GM18861 (cell line): ENCODE measurements around the gene TECTB.
"Not testable (repeated sequence)": the region's sequence is repeated elsewhere in the genome, so short reads cannot be mapped to it uniquely, and the experiment has no call there.

Experiments used
- ATAC-seq: cut with Tn5 transposase; IDR thresholded peaks from one replicate; pipeline ENCODE4 v1.9.1; 2021; ENCODE audit not compliant: unreplicated experiment

TECTB gene

GRCh38 chr10:112283100-112283499, at the start of gene TECTB:
Gene TECTB, plus strand, starts transcription at chr10:112283400. Its CDS starts 335 bp downstream, at chr10:112283735.
- ATAC-seq = no peak

- no peak for ATAC-seq
These were observed 48.1 kb upstream of the TECTB start for GRCh38 chr10:112235141-112235540.

GRCh38 chr10:112235920-112236319, 47.3 kb upstream of the TECTB start:
- no peak for ATAC-seq

- ATAC-seq = no peak
These were observed 46.7 kb upstream of the TECTB start for GRCh38 chr10:112236486-112236885.

GRCh38 chr10:112239347-112239746, 43.9 kb upstream of the TECTB start:
- no peak for ATAC-seq

GRCh38 chr10:112240441-112240840, 42.8 kb upstream of the TECTB start:
- no peak for ATAC-seq

- ATAC-seq = no peak
These were observed 41.4 kb upstream of the TECTB start for GRCh38 chr10:112241651-112242341.

GRCh38 chr10:112242769-112243168, 40.4 kb upstream of the TECTB start:
- ATAC-seq = no peak

- no peak for ATAC-seq
These were observed 39.5 kb upstream of the TECTB start for GRCh38 chr10:112243713-112244112.

- no peak for ATAC-seq
These were observed 39.0 kb upstream of the TECTB start for GRCh38 chr10:112244197-112244596.

- ATAC-seq = no peak
These were observed 35.4 kb upstream of the TECTB start for GRCh38 chr10:112247791-112248190.

GRCh38 chr10:112248584-112249295, 34.5 kb upstream of the TECTB start:
- no peak for ATAC-seq

- no peak for ATAC-seq
These were observed 33.5 kb upstream of the TECTB start for GRCh38 chr10:112249722-112250121.

- no peak for ATAC-seq
These were observed 32.6 kb upstream of the TECTB start for GRCh38 chr10:112250555-112250954.

- ATAC-seq = not testable (repeated sequence)
These were observed 32.0 kb upstream of the TECTB start for GRCh38 chr10:112251238-112251637.

- no peak for ATAC-seq
These were observed 24.8 kb upstream of the TECTB start for GRCh38 chr10:112258407-112258806.

GRCh38 chr10:112259688-112260087, 23.5 kb upstream of the TECTB start:
- no peak for ATAC-seq

- ATAC-seq = no peak
These were observed 22.4 kb upstream of the TECTB start for GRCh38 chr10:112260831-112261230.

GRCh38 chr10:112261281-112261822, 21.8 kb upstream of the TECTB start:
- no peak for ATAC-seq

- ATAC-seq = no peak
These were observed 20.7 kb upstream of the TECTB start for GRCh38 chr10:112262546-112262945.

- ATAC-seq = no peak
These were observed 17.5 kb upstream of the TECTB start for GRCh38 chr10:112265745-112266144.

- ATAC-seq = no peak
These were observed 13.9 kb upstream of the TECTB start for GRCh38 chr10:112269266-112269665.
